K562 (cell line): ENCODE measurements around the gene RBM25. TPM values are rescaled to one million over a fixed set of nuclear protein-coding genes. Genes with fewer than 3 reads are reported as not detected.

Experiments
- ATF7 ChIP-seq: fragments of 450-650 bp; IDR thresholded peaks from 2 replicates; pipeline ENCODE4 v1.7.1; 2014; ENCODE audit warnings: mild to moderate bottlenecking, moderate library complexity
- CEBPG ChIP-seq, 3 experiments: fragments of 200-800 bp in 1 of 3; sonication (Bioruptor generic) in 1 of 3; sonication (generic) in 1 of 3; formaldehyde crosslinking in 1 of 3; IDR thresholded peaks in 2 of 3; conservative IDR thresholded peaks in 1 of 3; 2 replicates each; pipeline versions ENCODE4 v1.6.1 to v1.8.0; 2016 to 2022; ENCODE audit warnings: missing compliant biosample characterization in 2 of 3, missing genetic modification characterization in 2 of 3, mild to moderate bottlenecking in 1 of 3, missing genetic modification reagents in 1 of 3
- CUX1 ChIP-seq: fragments of 200-800 bp; sonication (Bioruptor generic); IDR thresholded peaks from 2 replicates; pipeline ENCODE4 v1.6.1; 2016; ENCODE audit warnings: missing genetic modification characterization, missing compliant biosample characterization
- GABPB1 ChIP-seq: sonication (generic); formaldehyde crosslinking; IDR thresholded peaks from 2 replicates; pipeline ENCODE4 v1.8.0; 2022; ENCODE audit warnings: mild to moderate bottlenecking, missing genetic modification reagents
- HMG20A ChIP-seq: fragments of 450-650 bp; formaldehyde crosslinking; conservative IDR thresholded peaks from 2 replicates; pipeline ENCODE4 v1.4.0; 2020; ENCODE audit warnings: mild to moderate bottlenecking, mixed read lengths
- HNRNPUL1 ChIP-seq: fragments of 200-400 bp; formaldehyde crosslinking; IDR thresholded peaks from 2 replicates; pipeline ENCODE4 v1.6.1; 2017; ENCODE audit warnings: low read length
- KAT8 ChIP-seq: fragments of 450-650 bp; IDR thresholded peaks from 2 replicates; pipeline ENCODE4 v1.6.1; 2016; ENCODE audit warnings: low read depth, mild to moderate bottlenecking
- MCM3 ChIP-seq: fragments of 450-650 bp; IDR thresholded peaks from 2 replicates; pipeline ENCODE4 v1.6.1; 2016
- MECOM ChIP-seq: fragments of 250-450 bp; sonication (Bioruptor Pico); IDR thresholded peaks from 2 replicates; pipeline ENCODE4 v1.8.0; 2022; ENCODE audit warnings: inconsistent platforms
- NCOA6 ChIP-seq: fragments of 450-650 bp; IDR thresholded peaks from 2 replicates; pipeline ENCODE4 v1.6.1; 2017; ENCODE audit warnings: mild to moderate bottlenecking
- PHF8 ChIP-seq: fragments of 200-600 bp; sonication (generic); IDR thresholded peaks from 2 replicates; pipeline ENCODE4 v1.6.1; 2012; ENCODE audit warnings: mixed run types, mild to moderate bottlenecking, inconsistent platforms, low read length, moderate library complexity, borderline replicate concordance
- SMARCA5 ChIP-seq: fragments of 450-650 bp; IDR thresholded peaks from 2 replicates; pipeline ENCODE4 v1.6.1; 2016
- TCF15 ChIP-seq: fragments of 250-450 bp; sonication (Bioruptor Pico); IDR thresholded peaks from 2 replicates; pipeline ENCODE4 v1.8.0; 2022; ENCODE audit warnings: moderate library complexity, mild to moderate bottlenecking, inconsistent platforms
- TEAD1 ChIP-seq, 2 experiments: fragments of 450-650 bp in 1 of 2; sonication (generic) in 1 of 2; formaldehyde crosslinking; IDR thresholded peaks; 2 replicates each; pipeline versions ENCODE4 v1.4.0 to v1.8.0; 2020 to 2022; ENCODE audit warnings: mild to moderate bottlenecking in 2 of 2, missing genetic modification reagents in 1 of 2
- TFAM ChIP-seq: fragments of 250-450 bp; sonication (Bioruptor Pico); conservative IDR thresholded peaks from 2 replicates; pipeline ENCODE4 v1.5.0; 2021; ENCODE audit warnings: mild to moderate bottlenecking, moderate library complexity
- TSC22D4 ChIP-seq: fragments of 450-650 bp; IDR thresholded peaks from 2 replicates; pipeline ENCODE4 v1.6.1; 2016; ENCODE audit warnings: missing genetic modification characterization, missing biosample characterization, control low read depth
- ZNF644 ChIP-seq: fragments of 200-800 bp; sonication (Bioruptor generic); IDR thresholded peaks from 2 replicates; pipeline ENCODE4 v1.6.1; 2016; ENCODE audit warnings: low read depth, missing genetic modification characterization, missing compliant biosample characterization
- ZNF695 ChIP-seq: fragments of 450-650 bp; formaldehyde crosslinking; IDR thresholded peaks from 2 replicates; pipeline ENCODE4 v1.4.0; 2020; ENCODE audit warnings: mild to moderate bottlenecking, moderate library complexity
- ZNF76 ChIP-seq: fragments of 250-450 bp; sonication (Bioruptor Pico); IDR thresholded peaks from 2 replicates; pipeline ENCODE4 v1.4.0; 2020; ENCODE audit warnings: mild to moderate bottlenecking, moderate library complexity, borderline replicate concordance
- polyA plus RNA-seq, 8 experiments: library from polyadenylated mRNA; depleted of rRNA in 4 of 8; stranded (reverse) in 5 of 8; unstranded in 3 of 8; fragments of >200 nt; fragmentation: Nextera tagmentation in 2 of 8; fragmentation: Illumina TruSeq in 1 of 8; extraction: Ambion mirVana in 2 of 8; extraction: Trizol in 1 of 8; gene quantifications; 2 replicates each; pipeline versions ENCODE4 v1.2.1 to v1.2.3, GENCODE V29; 2011 to 2014; ENCODE audit warnings: inconsistent platforms in 1 of 8, missing spikeins in 1 of 8
- total RNA-seq, 7 experiments: library from RNA; depleted of rRNA in 6 of 7; stranded (reverse); fragments of >200 nt in 6 of 7; fragmentation: Illumina TruSeq in 2 of 7; extraction: Trizol in 2 of 7; gene quantifications; 2 replicates each; pipeline versions ENCODE4 v1.2.1 to v1.2.3, GENCODE V29; 2011 to 2021; ENCODE audit warnings: low replicate concordance in 1 of 7
- TF ChIP-seq, protein P1 (sequence below): fragments of 450-650 bp; conservative IDR thresholded peaks from 2 replicates; pipeline ENCODE4 v1.6.1; 2016; ENCODE audit warnings: missing genetic modification characterization, low read depth, mild to moderate bottlenecking, control low read depth, missing compliant biosample characterization

RBM25 gene
- total and polyA plus RNA-seq, 9 of the 15 experiments (the other 6 are each of a cell fraction or from before 2014, with no cell fraction given): 28.6 to 80.1 (median 48.1) TPM

GRCh38 chr14:73027546-73027945, 30.8 kb upstream of the RBM25 start (continued):
- TF ChIP-seq NCOA6 (no peak), TSC22D4 (no peak), PHF8 (no peak), MCM3 (no peak), ZNF76 (CRISPR knock-in tag) (no peak), HMG20A (CRISPR knock-in tag) (no peak), GABPB1 (no peak; the same call in 1 of the 2 replicates), CUX1 (CRISPR knock-in tag) (0 out of 2 replicates have a peak, but pooled peaks have one; percentile 40), ZNF695 (no peak), MECOM (CRISPR knock-in tag) (no peak), CEBPG (CRISPR knock-in tag; IDR thresholded peaks at IDR 0.05) (no peak), CEBPG (tag; conservative IDR thresholded peaks at IDR 0.05 in 1 of 2, IDR thresholded peaks at IDR 0.05 in 1 of 2) (no peak; a peak in 1 of 4 replicates), SMARCA5 (no peak), ZNF644 (0 out of 2 replicates have a peak, but pooled peaks have one; percentile 9), HNRNPUL1 (no peak), KAT8 (no peak), TFAM (no peak), ATF7 (no peak), TCF15 (CRISPR knock-in tag) (no peak), TEAD1 (CRISPR knock-in tag; IDR thresholded peaks at IDR 0.05) (no peak)
- TF ChIP-seq, protein P1, sequence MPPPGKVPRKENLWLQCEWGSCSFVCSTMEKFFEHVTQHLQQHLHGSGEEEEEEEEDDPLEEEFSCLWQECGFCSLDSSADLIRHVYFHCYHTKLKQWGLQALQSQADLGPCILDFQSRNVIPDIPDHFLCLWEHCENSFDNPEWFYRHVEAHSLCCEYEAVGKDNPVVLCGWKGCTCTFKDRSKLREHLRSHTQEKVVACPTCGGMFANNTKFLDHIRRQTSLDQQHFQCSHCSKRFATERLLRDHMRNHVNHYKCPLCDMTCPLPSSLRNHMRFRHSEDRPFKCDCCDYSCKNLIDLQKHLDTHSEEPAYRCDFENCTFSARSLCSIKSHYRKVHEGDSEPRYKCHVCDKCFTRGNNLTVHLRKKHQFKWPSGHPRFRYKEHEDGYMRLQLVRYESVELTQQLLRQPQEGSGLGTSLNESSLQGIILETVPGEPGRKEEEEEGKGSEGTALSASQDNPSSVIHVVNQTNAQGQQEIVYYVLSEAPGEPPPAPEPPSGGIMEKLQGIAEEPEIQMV: no peak
